ENCODE data around the gene FBXO42.

- no peak for TF ChIP-seq FOXA1 (IDR thresholded peaks at IDR 0.05)
- no peak for TF ChIP-seq TARDBP (IDR thresholded peaks at IDR 0.05)
- TF ChIP-seq SUZ12 (IDR thresholded peaks at IDR 0.05): no peak
- no peak for TF ChIP-seq LEF1 (IDR thresholded peaks at IDR 0.05; ENCODE audit: borderline replicate concordance)
- TF ChIP-seq FOXM1 (IDR thresholded peaks at IDR 0.05; ENCODE audit: borderline replicate concordance): no peak
Observed at GRCh38 chr1:16302709-16303627, 49.3 kb downstream of the FBXO42 start.

Data from HEK293T (cell line).